CD4-positive, alpha-beta T cell treated with Interleukin-12 subunit alpha and Interleukin-12 subunit beta, for 1 hour (primary cell): Measurements from ENCODE around the gene IKBKE.

Experiments
- DNase-seq: peaks from one replicate; pipeline ENCODE4 v3.0.0-alpha.2; 2020

Gene IKBKE

GRCh38 chr1:206514813-206515387, 44.6 kb downstream of the IKBKE start:
- DNase-seq = no peak

- DNase-seq = no peak
These were observed 46.4 kb downstream of the IKBKE start for GRCh38 chr1:206516728-206516990.

GRCh38 chr1:206517784-206518183, 47.5 kb downstream of the IKBKE start:
- no peak for DNase-seq

DNA sequence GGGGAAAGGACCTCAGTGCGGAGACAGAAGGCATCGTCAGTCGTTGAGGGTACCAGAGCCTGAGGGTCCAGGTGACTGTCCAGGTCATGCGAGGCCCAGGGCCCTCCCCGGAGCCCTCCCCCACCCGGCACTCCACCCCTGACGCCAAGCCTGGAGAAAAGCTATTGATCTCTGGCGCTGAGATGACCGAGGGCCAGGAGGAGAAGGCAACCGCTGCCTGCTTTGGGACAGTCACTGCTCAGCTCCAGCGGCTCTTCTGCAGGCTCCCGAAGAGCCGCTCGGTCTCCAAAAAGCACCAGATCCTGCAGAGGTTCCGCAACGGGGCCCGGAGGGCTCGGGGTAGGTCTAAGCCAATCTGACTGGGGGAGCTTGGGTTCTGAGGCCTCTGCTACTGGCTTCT, 47.9 kb downstream of the IKBKE start:
- DNase-seq = no peak

- DNase-seq = no peak
These were observed 48.5 kb downstream of the IKBKE start for GRCh38 chr1:206518743-206519142.

- DNase-seq = no peak
These were observed 50.9 kb downstream of the IKBKE start for GRCh38 chr1:206521127-206521526.

DNA sequence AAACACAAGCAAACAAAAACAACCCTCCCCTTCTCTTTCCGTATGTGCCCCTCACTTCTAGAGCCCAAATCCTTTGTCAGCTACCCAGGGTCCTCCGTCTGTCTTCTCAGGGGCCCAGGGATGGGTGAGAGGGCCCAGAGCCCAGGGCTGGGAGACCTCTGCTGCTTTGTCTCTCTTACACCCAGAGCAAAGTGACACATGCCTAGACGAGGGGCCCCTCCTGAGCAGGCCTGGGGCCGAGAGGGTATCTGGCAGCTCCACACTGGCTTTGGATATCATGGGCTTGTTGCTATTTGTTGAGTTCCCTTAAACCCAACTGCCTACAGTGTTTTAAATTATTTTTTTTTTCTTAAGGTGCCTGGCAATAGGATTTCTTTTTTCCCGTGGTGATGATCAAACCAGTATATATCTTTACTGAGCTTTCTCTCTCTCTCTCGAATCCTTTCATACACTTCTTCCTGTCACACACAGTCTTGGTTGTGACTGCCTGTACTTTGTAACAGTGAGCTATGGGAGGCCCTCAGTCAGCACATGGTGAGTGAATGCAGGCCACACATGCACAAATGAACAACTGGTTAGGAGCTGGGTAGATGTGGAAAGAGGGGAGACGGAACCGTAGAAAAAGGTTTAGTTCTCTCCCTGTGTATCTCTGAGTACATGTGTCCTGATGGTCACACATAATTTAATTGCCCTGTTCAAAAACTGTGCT, 51.6 kb downstream of the IKBKE start:
- DNase-seq = no peak

DNA sequence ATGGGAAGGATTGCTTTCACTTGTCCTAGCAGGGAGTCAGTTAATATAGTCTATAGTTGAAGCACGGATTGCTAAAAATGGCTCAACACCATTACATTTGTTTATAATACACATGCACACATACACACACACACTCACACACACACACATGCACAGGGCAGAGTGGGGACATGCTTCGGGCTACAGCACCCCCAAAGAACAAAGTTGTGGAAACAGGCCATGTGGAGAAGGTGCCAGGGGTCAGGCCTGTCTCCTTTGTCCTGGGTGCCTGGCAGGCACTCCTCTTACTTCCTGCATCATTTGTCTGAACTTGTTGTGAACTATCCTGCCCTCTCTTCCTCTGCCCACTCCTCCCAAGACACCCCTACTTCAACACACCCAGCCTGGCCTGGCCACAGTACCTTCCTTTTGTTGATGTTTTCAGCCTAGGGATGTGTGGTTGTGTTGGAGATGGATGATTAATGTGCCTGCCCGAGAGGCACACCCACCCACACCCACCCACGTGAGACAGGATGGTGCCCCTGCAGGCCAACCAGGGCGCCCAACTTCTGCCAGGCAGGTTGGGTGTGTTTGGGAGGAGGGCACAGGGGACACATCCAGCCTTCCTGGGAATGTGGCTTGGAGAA, 54.6 kb downstream of the IKBKE start:
- no peak for DNase-seq

GRCh38 chr1:206526064-206526911, 56.0 kb downstream of the IKBKE start:
- DNase-seq = no peak

- DNase-seq = no peak
These were observed 59.1 kb downstream of the IKBKE start for GRCh38 chr1:206529425-206529824.

DNA sequence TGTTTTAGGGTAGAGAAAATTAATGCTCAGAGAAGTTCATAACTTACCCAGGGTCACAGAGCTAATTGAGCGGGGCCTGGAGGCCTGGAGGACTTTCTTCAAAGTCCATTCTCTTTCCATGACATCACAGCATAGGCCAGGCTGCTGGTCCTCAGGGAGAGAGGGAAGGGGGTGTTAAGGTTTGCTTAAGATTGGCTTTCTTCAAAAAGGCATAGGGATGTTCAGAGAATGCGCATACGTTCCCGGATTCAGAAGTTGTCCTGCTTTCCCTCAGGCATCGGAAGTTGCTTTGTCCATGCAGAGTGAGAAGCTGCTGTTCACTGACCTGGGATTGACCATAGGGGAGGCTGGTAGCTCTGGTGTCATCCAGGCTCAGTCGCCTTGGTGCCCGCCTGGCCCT, 62.1 kb downstream of the IKBKE start:
- no peak for DNase-seq

GRCh38 chr1:206534552-206534951, 64.3 kb downstream of the IKBKE start:
- no peak for DNase-seq

GRCh38 chr1:206535853-206536188, 65.5 kb downstream of the IKBKE start:
- no peak for DNase-seq

DNA sequence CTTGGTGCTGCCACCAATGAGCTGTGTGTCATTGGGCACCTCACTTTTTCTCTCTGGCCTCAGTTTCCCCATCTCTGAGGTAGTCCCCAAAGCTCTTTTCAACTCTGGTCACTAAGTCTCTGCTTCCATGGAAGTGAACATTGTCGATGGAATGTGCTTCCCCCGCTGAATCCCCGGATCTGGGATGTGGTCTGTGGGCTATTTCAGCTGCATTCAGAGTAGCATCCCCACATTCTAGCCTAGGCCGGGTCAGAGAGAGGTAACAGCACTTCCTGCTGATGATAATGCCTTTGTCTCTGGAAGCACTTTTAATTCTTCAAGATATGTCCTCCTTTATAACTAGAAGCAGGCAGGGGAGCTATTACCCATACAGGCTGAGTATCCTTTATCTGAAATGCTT, 66.9 kb downstream of the IKBKE start:
- DNase-seq = no peak

DNA sequence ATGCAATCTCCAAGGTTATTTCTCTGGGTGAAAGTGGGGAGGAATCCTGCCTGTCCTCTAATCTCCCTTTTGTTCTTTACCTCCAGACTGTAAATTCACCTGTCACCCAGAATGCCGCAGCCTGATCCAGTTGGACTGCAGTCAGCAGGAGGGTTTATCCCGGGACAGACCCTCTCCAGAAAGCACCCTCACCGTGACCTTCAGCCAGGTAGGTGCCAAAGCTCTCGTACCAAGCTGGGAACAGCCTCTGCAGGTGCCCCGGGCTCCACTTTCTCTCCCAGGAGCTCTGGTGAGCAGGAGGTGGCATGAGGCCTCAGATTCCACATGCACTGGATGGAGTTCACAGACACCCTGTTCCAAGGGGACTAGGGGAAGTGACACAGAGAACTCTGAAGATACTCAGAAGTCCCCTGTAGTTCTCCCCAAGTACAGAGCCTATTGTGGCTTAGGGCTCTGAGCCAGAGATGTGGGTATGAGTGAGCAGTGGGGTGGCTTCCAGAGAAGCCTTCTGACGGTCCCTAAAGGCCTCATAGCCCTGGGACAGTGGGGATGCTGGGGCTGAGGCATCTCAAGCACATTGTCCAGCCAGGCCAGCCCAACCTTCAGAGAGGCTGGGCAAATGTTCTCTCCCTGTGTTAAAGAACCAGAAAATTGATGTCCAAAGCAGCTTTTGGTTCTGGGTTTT, 68.0 kb downstream of the IKBKE start:
- DNase-seq = no peak

GRCh38 chr1:206538901-206539640, 68.8 kb downstream of the IKBKE start:
- DNase-seq = no peak

GRCh38 chr1:206540044-206540780, 69.9 kb downstream of the IKBKE start:
- no peak for DNase-seq

- no peak for DNase-seq
These were observed 71.1 kb downstream of the IKBKE start for GRCh38 chr1:206541236-206541833.

- DNase-seq = peak; percentile 83
These were observed 74.4 kb downstream of the IKBKE start for GRCh38 chr1:206544562-206545257.

DNA sequence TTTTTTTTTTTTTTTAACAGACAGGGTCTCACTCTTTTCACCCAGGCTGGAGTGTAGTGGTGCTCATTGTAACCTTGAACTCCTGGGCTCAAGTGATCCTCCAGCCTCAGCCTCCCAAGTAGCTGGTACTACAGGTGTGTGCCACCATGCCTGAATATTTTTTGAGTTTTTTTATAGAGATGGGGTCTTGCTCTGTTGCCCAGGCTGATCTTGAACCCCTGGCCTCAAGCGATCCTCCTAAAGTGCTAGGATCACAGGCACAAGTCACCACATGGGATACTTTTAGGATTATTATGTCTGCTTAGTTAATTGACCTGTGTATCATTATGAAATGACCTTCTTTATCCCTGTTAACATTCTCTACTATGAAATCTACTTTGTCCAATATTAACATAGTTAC, 75.1 kb downstream of the IKBKE start:
- no peak for DNase-seq
